Measurements from ENCODE around the gene SMC3. TPM values are rescaled to one million over a fixed set of nuclear protein-coding genes. Genes with fewer than 3 reads are reported as not detected.
"Not testable (repeated sequence)": the region's sequence is repeated elsewhere in the genome, so short reads cannot be mapped to it uniquely, and the experiment has no call there.

The SMC3 gene
- total RNA-seq, 1 donor from 2014 or later = 19.5 TPM

DNA sequence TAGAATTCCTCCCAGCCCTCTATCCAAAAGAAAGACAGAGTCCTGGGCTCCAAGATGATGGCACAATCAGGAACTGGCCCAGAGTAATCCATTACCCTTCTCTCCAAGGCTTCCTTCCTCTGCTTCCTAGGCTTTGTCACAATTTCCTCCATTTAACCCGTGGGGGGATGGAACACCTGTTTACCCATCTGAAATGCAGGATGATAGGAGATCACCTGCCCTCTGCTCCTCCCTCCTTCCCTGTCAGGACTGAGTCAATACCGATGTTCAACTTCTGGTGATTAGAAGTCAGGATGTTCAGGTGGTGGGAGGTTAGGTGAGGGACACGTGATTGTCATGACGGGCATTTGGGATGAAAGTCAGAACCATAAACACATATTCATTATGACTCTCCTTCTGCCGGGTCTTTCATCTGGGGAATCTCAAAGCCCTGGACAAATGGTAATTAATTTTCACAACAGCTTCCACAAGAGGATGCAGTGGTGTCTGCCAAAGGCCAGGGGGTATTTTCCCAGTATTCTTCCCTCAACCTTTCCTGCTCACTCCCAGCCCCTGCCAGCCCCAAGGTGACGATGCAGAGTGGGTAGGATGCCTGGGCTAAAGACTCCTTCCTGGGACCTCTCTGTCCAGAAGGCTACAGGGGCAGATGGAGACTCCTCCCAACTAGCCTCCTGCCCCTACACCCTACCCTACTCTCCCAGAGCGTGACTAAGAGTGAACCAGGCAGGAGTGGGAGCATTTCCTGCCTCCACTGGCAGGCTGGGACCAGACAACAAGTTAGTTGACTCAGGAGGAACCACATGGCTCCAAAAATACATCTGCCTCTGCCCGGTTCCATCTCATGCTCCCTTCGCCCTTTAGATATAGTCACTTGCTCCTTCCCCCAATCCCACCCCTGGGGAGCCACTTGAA, 41.9 kb upstream of the SMC3 start:
- FAIRE-seq (no peak), DNase-seq (ENCODE audit: low read depth) (peak; percentile 87)
- Histone ChIP-seq H3K4me3 (ENCODE audit: low read depth, low read length) (no peak overlapping the region), H3K27me3 (ENCODE audit: control insufficient read depth, insufficient read depth, low read length) (no peaks in the 10 kb centered on the region), H3K36me3 (ENCODE audit: control insufficient read depth, insufficient read depth, low read length) (no peaks in the 10 kb centered on the region)
- no peak for TF ChIP-seq CTCF (IDR thresholded peaks at IDR 0.05; ENCODE audit: insufficient read depth, low read length, severe bottlenecking)

GRCh38 chr10:110527731-110528171, 39.7 kb upstream of the SMC3 start:
- Histone ChIP-seq H3K4me3 (ENCODE audit: low read depth, low read length) (no peak overlapping the region), H3K27me3 (ENCODE audit: control insufficient read depth, insufficient read depth, low read length) (no peaks in the 10 kb centered on the region), H3K36me3 (ENCODE audit: control insufficient read depth, insufficient read depth, low read length) (no peaks in the 10 kb centered on the region)
- DNase-seq (ENCODE audit: low read depth) (no peak), FAIRE-seq (no peak)
- TF ChIP-seq CTCF (IDR thresholded peaks at IDR 0.05; ENCODE audit: insufficient read depth, low read length, severe bottlenecking) = no peak

DNA sequence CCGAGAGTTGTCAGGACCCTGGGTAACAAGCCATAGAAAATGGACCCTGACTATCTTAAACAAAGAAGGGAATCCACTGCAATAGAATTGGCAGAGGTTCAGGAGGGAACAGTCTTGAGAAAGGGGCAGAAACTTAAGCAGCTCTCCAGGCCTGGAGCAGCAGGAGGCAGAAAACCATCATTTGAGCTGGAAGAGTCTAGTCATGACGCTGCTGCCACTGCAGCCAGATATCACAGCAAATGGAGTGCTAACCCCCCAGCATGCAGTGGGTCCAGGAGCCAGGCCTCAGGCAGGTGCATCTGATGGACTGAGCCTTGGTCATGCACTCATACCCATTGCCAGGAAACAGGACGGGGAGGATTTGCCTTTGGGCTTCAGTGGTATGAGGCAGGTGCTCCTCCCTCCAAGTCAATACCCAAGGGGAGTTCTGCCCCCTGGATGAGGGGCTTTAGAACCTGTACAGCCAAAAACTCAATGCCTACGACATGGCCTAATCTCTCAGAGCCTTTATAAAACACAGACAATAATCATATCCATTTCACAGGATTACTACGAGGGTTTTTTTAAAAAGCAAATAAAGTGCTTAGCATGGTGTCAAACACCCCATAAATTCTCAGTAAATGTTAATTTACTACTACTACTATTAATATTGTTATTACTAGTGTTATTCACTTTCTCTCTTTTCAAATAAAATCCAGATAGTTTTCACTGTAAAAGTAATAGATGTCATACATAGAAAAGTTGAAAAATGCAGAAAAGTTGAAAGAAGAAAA, 39.1 kb upstream of the SMC3 start:
- no peak for TF ChIP-seq CTCF (IDR thresholded peaks at IDR 0.05; ENCODE audit: insufficient read depth, low read length, severe bottlenecking)
- Histone ChIP-seq H3K4me3 (ENCODE audit: low read depth, low read length) (no peak overlapping the region), H3K27me3 (ENCODE audit: control insufficient read depth, insufficient read depth, low read length) (no peaks in the 10 kb centered on the region), H3K36me3 (ENCODE audit: control insufficient read depth, insufficient read depth, low read length) (no peaks in the 10 kb centered on the region)
- DNase-seq (ENCODE audit: low read depth) (no peak), FAIRE-seq (no peak)

DNA sequence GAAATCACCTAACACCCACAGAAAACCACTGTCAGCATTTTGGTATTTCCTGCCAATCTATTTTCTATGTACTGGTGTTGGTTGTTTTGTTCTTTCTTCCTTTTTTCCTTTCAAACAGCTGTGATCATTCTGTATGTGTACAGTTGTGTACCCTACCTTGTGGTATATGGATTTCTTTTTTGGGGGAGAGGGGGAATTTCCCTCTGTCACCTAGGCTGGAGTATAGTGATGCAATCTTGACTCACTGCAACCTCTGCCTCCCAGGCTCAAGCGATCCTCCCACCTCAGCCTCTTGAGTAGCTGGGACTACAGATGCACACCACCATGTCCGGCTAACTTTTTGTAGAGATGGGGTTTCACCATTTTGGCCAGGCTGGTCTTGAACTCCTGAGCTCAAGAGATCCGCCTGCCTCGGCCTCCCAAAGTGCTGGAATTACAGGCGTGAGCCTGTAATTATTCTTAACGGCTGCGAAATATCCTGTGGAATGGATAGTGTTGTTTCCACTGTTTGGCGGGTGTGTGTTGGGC, 38.4 kb upstream of the SMC3 start:
- peak; percentile 77 for DNase-seq (ENCODE audit: low read depth)
- not testable (repeated sequence) for H3K4me3 ChIP-seq (ENCODE audit: low read depth, low read length); H3K27me3 ChIP-seq (ENCODE audit: control insufficient read depth, insufficient read depth, low read length); H3K36me3 ChIP-seq (ENCODE audit: control insufficient read depth, insufficient read depth, low read length); FAIRE-seq

GRCh38 chr10:110529596-110530011, 37.9 kb upstream of the SMC3 start:
- no peaks in the 10 kb centered on the region for H3K27me3 ChIP-seq (ENCODE audit: control insufficient read depth, insufficient read depth, low read length)
- no peaks in the 10 kb centered on the region for H3K36me3 ChIP-seq (ENCODE audit: control insufficient read depth, insufficient read depth, low read length)
- FAIRE-seq (no peak), DNase-seq (ENCODE audit: low read depth) (no peak)
- no peak overlapping the region for H3K4me3 ChIP-seq (ENCODE audit: low read depth, low read length)
- no peak for TF ChIP-seq CTCF (IDR thresholded peaks at IDR 0.05; ENCODE audit: insufficient read depth, low read length, severe bottlenecking)
